Peyer's patch (tissue), 4 donors: ENCODE results near the gene BBS9. TPM values are rescaled to one million over a fixed set of nuclear protein-coding genes. Genes with fewer than 3 reads are reported as not detected.

ENCODE experiments used
- DNase-seq, 3 donors: peaks; one replicate each; pipeline ENCODE4 v3.0.0-alpha.2; 2017 to 2019
- H3K27ac ChIP-seq, 4 donors: fragments of 200-600 bp; sonication (generic); one replicate each; pipeline ENCODE4 v1.5.1; 2016 to 2019
- H3K27me3 ChIP-seq, 2 donors: fragments of 200-600 bp; sonication (generic); one replicate each; pipeline ENCODE4 v1.5.1; 2019
- H3K36me3 ChIP-seq, 3 donors: fragments of 200-600 bp; sonication (generic); one replicate each; pipeline ENCODE4 v1.5.1; 2016 to 2019
- H3K4me1 ChIP-seq, 4 donors: fragments of 200-600 bp; sonication (generic); one replicate each; pipeline ENCODE4 v1.5.1; 2016 to 2019
- H3K4me3 ChIP-seq, 4 donors: fragments of 200-600 bp; sonication (generic); 1 replicate in 3 of 4; 2 replicates in 1 of 4; pipeline ENCODE4 v1.5.1; 2016 to 2019; ENCODE audit warnings: mild to moderate bottlenecking in 1 of 4
- H3K9me3 ChIP-seq, 4 donors: fragments of 200-600 bp; sonication (generic); one replicate each; pipeline ENCODE4 v1.5.1; 2016 to 2019; ENCODE audit warnings: mild to moderate bottlenecking in 1 of 4
- CTCF ChIP-seq, 6 experiments: fragments of 450-650 bp in 4 of 6; fragments of 200-600 bp in 2 of 6; sonication (generic) in 1 of 6; IDR thresholded peaks; one replicate each; pipeline ENCODE4 v1.5.1; 2017 to 2019; ENCODE audit warnings: antibody characterized with exemption in 6 of 6, mild to moderate bottlenecking in 3 of 6, moderate library complexity in 1 of 6
- POLR2A ChIP-seq, 2 donors: fragments of 450-650 bp; IDR thresholded peaks; one replicate each; pipeline ENCODE4 v1.5.1; 2017; ENCODE audit warnings: antibody characterized with exemption in 2 of 2, mild to moderate bottlenecking in 2 of 2, moderate library complexity in 2 of 2
- total RNA-seq, 4 donors: library from RNA; depleted of rRNA; stranded (reverse); fragments of >200 nt; gene quantifications; one replicate each; pipeline ENCODE4 v1.1.0, GENCODE V29; 2016

The BBS9 gene
- total RNA-seq, 4 donors from 2014 or later: 10.9 to 51.2 (median 19.4) TPM

- Histone ChIP-seq H3K4me3 (no peak overlapping the region), H3K4me1 (no peaks in the 10 kb centered on the region), H3K9me3 (peaks cover 0 to 8% (median 0%) of the 10 kb centered on the region in 4 donors), H3K27ac (no peak overlapping the region), H3K36me3 (no peaks in the 10 kb centered on the region), H3K27me3 (no peaks in the 10 kb centered on the region)
- TF ChIP-seq POLR2A (IDR thresholded peaks at IDR 0.05) (no peak), CTCF (IDR thresholded peaks at IDR 0.05) (no peak)
- no peak for DNase-seq
Observed at GRCh38 chr7:33539198-33539597, 409.8 kb downstream of the BBS9 start.

GRCh38 chr7:33539659-33540400 lies 410.5 kb downstream of the BBS9 start:
- Histone ChIP-seq H3K4me3 (no peak overlapping the region), H3K4me1 (no peaks in the 10 kb centered on the region), H3K36me3 (no peaks in the 10 kb centered on the region), H3K9me3 (peaks cover 0 to 8% (median 0%) of the 10 kb centered on the region in 4 donors), H3K27me3 (no peaks in the 10 kb centered on the region), H3K27ac (no peak overlapping the region)
- TF ChIP-seq CTCF (IDR thresholded peaks at IDR 0.05) (no peak), POLR2A (IDR thresholded peaks at IDR 0.05) (no peak)
- DNase-seq: no peak

GRCh38 chr7:33547880-33548279 lies 418.5 kb downstream of the BBS9 start:
- no peaks in the 10 kb centered on the region for H3K4me1 ChIP-seq
- no peak overlapping the region for H3K4me3 ChIP-seq
- H3K9me3 ChIP-seq: no peaks in the 10 kb centered on the region
- TF ChIP-seq CTCF (IDR thresholded peaks at IDR 0.05): no peak
- TF ChIP-seq POLR2A (IDR thresholded peaks at IDR 0.05): no peak
- no peaks in the 10 kb centered on the region for H3K27me3 ChIP-seq
- H3K27ac ChIP-seq: no peak overlapping the region
- no peaks in the 10 kb centered on the region for H3K36me3 ChIP-seq
- DNase-seq: no peak

- TF ChIP-seq POLR2A (IDR thresholded peaks at IDR 0.05): no peak
- DNase-seq: no peak
- H3K36me3 ChIP-seq: no peaks in the 10 kb centered on the region
Observed at GRCh38 chr7:33550363-33550762, 421.0 kb downstream of the BBS9 start.

GRCh38 chr7:33550979-33551378 lies 421.6 kb downstream of the BBS9 start:
- Histone ChIP-seq H3K27me3 (no peaks in the 10 kb centered on the region), H3K4me3 (no peak overlapping the region), H3K9me3 (no peaks in the 10 kb centered on the region), H3K4me1 (no peaks in the 10 kb centered on the region), H3K27ac (no peak overlapping the region), H3K36me3 (no peaks in the 10 kb centered on the region)
- DNase-seq: no peak
- no peak for TF ChIP-seq POLR2A (IDR thresholded peaks at IDR 0.05)
- TF ChIP-seq CTCF (IDR thresholded peaks at IDR 0.05): no peak

More at GRCh38 chr7:33550363-33550762, 421.0 kb downstream of the BBS9 start:
- Histone ChIP-seq H3K27ac (no peak overlapping the region), H3K4me3 (no peak overlapping the region), H3K9me3 (no peaks in the 10 kb centered on the region), H3K4me1 (no peaks in the 10 kb centered on the region), H3K27me3 (no peaks in the 10 kb centered on the region)

GRCh38 chr7:33554046-33554445 lies 424.7 kb downstream of the BBS9 start:
- Histone ChIP-seq H3K27me3 (no peaks in the 10 kb centered on the region), H3K27ac (no peak overlapping the region), H3K36me3 (no peaks in the 10 kb centered on the region), H3K9me3 (no peaks in the 10 kb centered on the region), H3K4me1 (no peaks in the 10 kb centered on the region), H3K4me3 (no peak overlapping the region)
- no peak for DNase-seq
- TF ChIP-seq POLR2A (IDR thresholded peaks at IDR 0.05): no peak
- TF ChIP-seq CTCF (IDR thresholded peaks at IDR 0.05): no peak
